Activated T-cell treated with anti-CD3 and anti-CD28 coated beads, Interleukin-2, amount 50 U/mL, for 24 hours (primary cell): ENCODE measurements around the gene SLC8A2.
"Not testable (repeated sequence)": the region's sequence is repeated elsewhere in the genome, so short reads cannot be mapped to it uniquely, and the experiment has no call there.

ENCODE experiments used
- DNase-seq: peaks from one replicate; pipeline ENCODE4 v3.0.0-alpha.2; 2020
- H3K27ac Mint-ChIP-seq: 2 replicates; pipeline ENCODE4 v1.8.0; 2020; ENCODE audit warnings: mild to moderate bottlenecking, mixed read lengths
- H3K27me3 Mint-ChIP-seq: 2 replicates; pipeline ENCODE4 v1.8.0; 2020; ENCODE audit warnings: mixed read lengths
- H3K36me3 Mint-ChIP-seq: 2 replicates; pipeline ENCODE4 v1.8.0; 2020; ENCODE audit warnings: low read depth, mixed read lengths
- H3K4me1 Mint-ChIP-seq: 2 replicates; pipeline ENCODE4 v1.8.0; 2020; ENCODE audit warnings: low read depth, mixed read lengths
- H3K4me3 Mint-ChIP-seq: 2 replicates; pipeline ENCODE4 v1.8.0; 2020; ENCODE audit warnings: mild to moderate bottlenecking, moderate library complexity, mixed read lengths
- H3K9me3 Mint-ChIP-seq: 2 replicates; pipeline ENCODE4 v1.8.0; 2020; ENCODE audit warnings: mixed read lengths

The SLC8A2 gene

GRCh38 chr19:47390533-47391488, 80.9 kb downstream of the SLC8A2 start:
- H3K27ac Mint-ChIP-seq, result no peak overlapping the region
- no peaks in the 10 kb centered on the region for H3K9me3 Mint-ChIP-seq
- DNase-seq, result no peak
- H3K36me3 Mint-ChIP-seq, result no peaks in the 10 kb centered on the region
- no peak overlapping the region for H3K4me3 Mint-ChIP-seq
- H3K27me3 Mint-ChIP-seq, result peaks cover 4% of the 10 kb centered on the region
- peaks cover 4% of the 10 kb centered on the region for H3K4me1 Mint-ChIP-seq

GRCh38 chr19:47389150-47389556, 82.5 kb downstream of the SLC8A2 start:
- Mint-ChIP-seq H3K9me3 (no peaks in the 10 kb centered on the region), H3K27ac (no peak overlapping the region), H3K4me3 (no peak overlapping the region), H3K36me3 (no peaks in the 10 kb centered on the region), H3K4me1 (peaks cover 4% of the 10 kb centered on the region), H3K27me3 (peaks cover 4% of the 10 kb centered on the region)
- no peak for DNase-seq

GRCh38 chr19:47388721-47389120, 83.0 kb downstream of the SLC8A2 start:
- DNase-seq, H3K36me3 Mint-ChIP-seq, H3K9me3 Mint-ChIP-seq, H3K27ac Mint-ChIP-seq, H3K4me1 Mint-ChIP-seq, H3K27me3 Mint-ChIP-seq, H3K4me3 Mint-ChIP-seq: not testable (repeated sequence)

GRCh38 chr19:47387623-47388022, 84.1 kb downstream of the SLC8A2 start:
- H3K27me3 Mint-ChIP-seq, H3K4me3 Mint-ChIP-seq, H3K27ac Mint-ChIP-seq, H3K9me3 Mint-ChIP-seq, DNase-seq, H3K36me3 Mint-ChIP-seq: not testable (repeated sequence)
- H3K4me1 Mint-ChIP-seq, result peaks cover 11% of the 10 kb centered on the region

DNA sequence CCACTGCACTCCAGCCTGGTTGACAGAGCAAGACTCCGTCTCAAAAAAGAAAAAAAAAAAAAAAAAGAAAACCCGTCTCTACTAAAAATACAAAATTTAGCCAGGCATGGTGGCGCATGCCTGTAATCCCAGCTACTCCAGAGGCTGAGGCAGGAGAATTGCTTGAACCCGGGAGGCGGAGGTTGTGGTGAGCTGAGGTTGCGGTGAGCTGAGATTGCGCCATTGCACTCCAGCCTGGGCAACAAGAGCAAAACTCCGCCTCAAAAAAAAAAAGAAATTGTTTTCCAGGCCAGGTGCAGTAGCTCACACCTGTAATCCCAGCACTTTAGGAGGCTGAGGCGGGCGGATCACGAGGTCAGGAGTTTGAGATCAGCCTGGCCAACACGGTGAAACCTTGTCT, 85.1 kb downstream of the SLC8A2 start:
- not testable (repeated sequence) for H3K27me3 Mint-ChIP-seq, H3K9me3 Mint-ChIP-seq, H3K27ac Mint-ChIP-seq, H3K4me3 Mint-ChIP-seq, DNase-seq
- Mint-ChIP-seq H3K36me3 (peaks cover 15% of the 10 kb centered on the region), H3K4me1 (peaks cover 13% of the 10 kb centered on the region)

- H3K27ac Mint-ChIP-seq, H3K9me3 Mint-ChIP-seq, H3K27me3 Mint-ChIP-seq, DNase-seq, H3K4me3 Mint-ChIP-seq: not testable (repeated sequence)
- Mint-ChIP-seq H3K36me3 (peaks cover 35% of the 10 kb centered on the region), H3K4me1 (peaks cover 21% of the 10 kb centered on the region)
These were observed 87.2 kb downstream of the SLC8A2 start for GRCh38 chr19:47384533-47384932.

- H3K9me3 Mint-ChIP-seq, H3K27ac Mint-ChIP-seq, H3K4me3 Mint-ChIP-seq, DNase-seq, H3K27me3 Mint-ChIP-seq: not testable (repeated sequence)
- H3K36me3 Mint-ChIP-seq, result peaks cover 41% of the 10 kb centered on the region
- H3K4me1 Mint-ChIP-seq, result peaks cover 21% of the 10 kb centered on the region
These were observed 87.8 kb downstream of the SLC8A2 start for GRCh38 chr19:47383890-47384289.

DNA sequence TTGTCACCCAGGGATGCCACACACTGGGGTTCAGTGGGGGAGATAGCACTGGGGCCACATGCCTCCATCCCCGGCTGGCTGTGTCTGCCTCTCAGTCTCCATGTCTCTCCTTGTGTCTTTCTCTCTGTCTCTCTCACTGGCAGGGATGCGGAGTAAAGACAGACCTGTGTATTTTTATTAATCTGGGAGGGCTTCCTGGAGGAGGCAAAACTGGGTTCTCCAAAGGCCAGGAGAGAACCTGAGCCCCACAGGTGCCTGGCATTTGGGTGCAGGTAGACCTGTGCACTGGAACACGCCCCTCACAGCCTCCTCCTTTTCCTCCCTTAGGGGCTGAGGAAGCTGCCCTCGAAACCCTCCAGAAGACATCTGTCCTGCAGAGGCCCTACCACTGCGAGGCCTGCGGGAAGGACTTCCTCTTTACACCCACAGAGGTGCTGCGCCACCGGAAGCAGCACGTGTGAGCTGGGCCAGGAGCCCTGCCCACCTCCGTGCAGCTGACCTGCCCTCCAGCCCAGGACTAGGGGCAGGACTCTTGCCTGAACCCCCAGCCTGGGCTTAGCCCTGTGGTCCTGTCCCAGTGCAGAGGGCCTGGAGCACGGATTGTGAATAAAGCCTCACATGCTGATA, 89.9 kb downstream of the SLC8A2 start:
- Mint-ChIP-seq H3K9me3 (no peaks in the 10 kb centered on the region), H3K27ac (peak overlapping the region; percentile 71), H3K4me3 (no peak overlapping the region), H3K36me3 (peaks cover 60% of the 10 kb centered on the region), H3K27me3 (no peaks in the 10 kb centered on the region), H3K4me1 (peaks cover 21% of the 10 kb centered on the region)
- DNase-seq, result no peak

- no peak for DNase-seq
- Mint-ChIP-seq H3K36me3 (peaks cover 66% of the 10 kb centered on the region), H3K9me3 (no peaks in the 10 kb centered on the region), H3K4me1 (peaks cover 21% of the 10 kb centered on the region), H3K27ac (peak overlapping the region; percentile 71), H3K4me3 (no peak overlapping the region), H3K27me3 (no peaks in the 10 kb centered on the region)
These were observed 90.6 kb downstream of the SLC8A2 start for GRCh38 chr19:47381121-47381520.

DNA sequence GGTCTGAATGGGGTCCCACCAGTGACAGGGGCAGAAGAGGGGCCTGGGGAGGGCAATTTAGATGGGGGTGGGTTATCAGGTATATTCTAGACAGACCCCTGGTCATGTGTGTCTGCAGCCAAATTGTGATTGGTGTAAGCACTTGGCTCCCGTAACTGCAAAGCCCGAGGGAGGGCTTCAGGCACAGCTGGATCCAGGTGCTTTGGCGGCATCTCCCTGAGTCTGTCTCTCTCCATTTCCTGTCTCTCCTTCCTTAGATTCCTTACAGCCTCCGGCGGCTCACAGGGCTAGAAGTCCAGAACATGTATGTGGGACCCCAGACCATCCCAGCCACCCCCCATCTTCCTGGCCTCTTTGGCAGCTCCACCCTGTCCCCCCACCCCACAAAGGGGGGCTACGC, 91.1 kb downstream of the SLC8A2 start:
- H3K27ac Mint-ChIP-seq, result peak overlapping the region; percentile 18
- peaks cover 72% of the 10 kb centered on the region for H3K36me3 Mint-ChIP-seq
- H3K27me3 Mint-ChIP-seq, result no peaks in the 10 kb centered on the region
- no peak overlapping the region for H3K4me3 Mint-ChIP-seq
- peaks cover 21% of the 10 kb centered on the region for H3K4me1 Mint-ChIP-seq
- no peak for DNase-seq
- no peaks in the 10 kb centered on the region for H3K9me3 Mint-ChIP-seq

DNA sequence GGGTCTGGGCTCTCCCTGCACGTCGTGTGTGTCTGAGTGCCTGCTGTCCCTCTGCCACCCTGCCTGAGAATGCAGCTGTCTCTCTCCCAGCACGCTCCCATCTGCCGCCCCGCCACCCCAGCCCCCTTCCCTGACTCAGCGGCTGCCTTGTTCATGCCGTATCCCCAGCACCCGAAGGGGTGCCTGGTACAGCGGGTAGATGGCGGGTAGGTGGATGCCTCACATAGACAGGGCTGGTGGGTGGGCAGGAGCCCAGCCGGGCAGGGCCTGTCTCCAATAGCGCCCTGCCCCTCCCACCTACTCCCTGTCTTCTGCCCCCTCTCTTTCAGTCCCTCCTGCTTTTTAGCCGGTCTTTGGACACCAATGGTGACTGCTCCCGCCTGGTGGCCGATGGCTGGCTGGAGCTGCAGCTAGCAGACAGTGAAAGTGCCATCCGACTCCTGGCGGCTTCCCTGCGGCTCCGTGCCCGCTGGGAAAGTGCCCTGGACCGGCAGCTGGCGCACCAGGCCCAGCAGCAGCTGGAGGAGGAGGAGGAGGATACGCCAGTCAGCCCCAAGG, 92.2 kb downstream of the SLC8A2 start:
- no peak for DNase-seq
- Mint-ChIP-seq H3K27me3 (no peaks in the 10 kb centered on the region), H3K9me3 (no peaks in the 10 kb centered on the region), H3K4me3 (no peak overlapping the region), H3K36me3 (peaks cover 80% of the 10 kb centered on the region), H3K4me1 (peaks cover 21% of the 10 kb centered on the region), H3K27ac (no peak overlapping the region)

DNA sequence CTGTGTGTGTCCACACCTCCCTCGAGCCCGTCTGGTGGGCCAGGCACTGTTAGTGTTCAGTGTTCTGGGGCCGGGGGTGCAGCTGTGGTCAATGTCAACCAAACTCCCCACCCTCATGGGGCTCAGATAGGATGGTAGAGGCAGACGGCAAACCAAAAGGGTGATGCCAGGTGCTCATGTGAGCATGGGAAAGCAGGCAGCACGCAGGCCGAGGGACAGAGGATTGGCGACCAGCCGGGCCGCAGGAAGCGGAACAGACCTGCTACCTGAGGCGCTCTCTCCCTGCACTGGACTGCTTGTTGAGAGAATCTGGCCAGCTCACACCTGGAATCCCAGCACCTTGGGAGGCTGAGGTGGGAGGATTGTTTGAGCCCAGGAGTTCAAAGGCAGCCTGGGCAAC, 93.4 kb downstream of the SLC8A2 start:
- Mint-ChIP-seq H3K4me3 (no peak overlapping the region), H3K4me1 (peaks cover 17% of the 10 kb centered on the region), H3K36me3 (peaks cover 89% of the 10 kb centered on the region), H3K27me3 (no peaks in the 10 kb centered on the region), H3K9me3 (no peaks in the 10 kb centered on the region), H3K27ac (no peak overlapping the region)
- DNase-seq, result no peak
